Breast epithelium (tissue), 4 donors: ENCODE measurements around the gene TNRC18. TPM values are rescaled to one million over a fixed set of nuclear protein-coding genes. Genes with fewer than 3 reads are reported as not detected.

Experiments
- DNase-seq, 2 donors: peaks; one replicate each; pipeline ENCODE4 v3.0.0-alpha.2; 2019; ENCODE audit warnings: low spot score in 2 of 2
- H3K27ac ChIP-seq, 2 donors: fragments of 200-600 bp; sonication (generic) in 1 of 2; one replicate each; pipeline ENCODE4 v1.5.1; 2016 to 2019; ENCODE audit warnings: mild to moderate bottlenecking in 1 of 2
- H3K27me3 ChIP-seq, 2 donors: fragments of 200-600 bp; sonication (generic) in 1 of 2; one replicate each; pipeline versions ENCODE4 v1.5.1 to v1.6.0; 2017 to 2019; ENCODE audit warnings: control low read depth in 1 of 2, mild to moderate bottlenecking in 1 of 2
- H3K36me3 ChIP-seq: fragments of 200-600 bp; one replicate; pipeline ENCODE4 v1.5.1; 2019
- H3K4me1 ChIP-seq, 2 donors: fragments of 200-600 bp; sonication (generic); one replicate each; pipeline ENCODE4 v1.5.1; 2016 to 2019; ENCODE audit warnings: control low read depth in 1 of 2
- H3K4me3 ChIP-seq, 3 donors: fragments of 200-600 bp; sonication (generic); 1 replicate in 2 of 3; 2 replicates in 1 of 3; pipeline ENCODE4 v1.5.1; 2016 to 2019; ENCODE audit warnings: mild to moderate bottlenecking in 3 of 3, moderate library complexity in 2 of 3
- H3K9me3 ChIP-seq, 2 donors: fragments of 200-600 bp; sonication (generic) in 1 of 2; one replicate each; pipeline ENCODE4 v1.5.1; 2016 to 2019; ENCODE audit warnings: control low read depth in 1 of 2
- CTCF ChIP-seq, 3 donors: fragments of 450-650 bp; IDR thresholded peaks; one replicate each; pipeline ENCODE4 v1.5.1; 2016 to 2017; ENCODE audit warnings: antibody characterized with exemption in 3 of 3, mild to moderate bottlenecking in 3 of 3, moderate library complexity in 3 of 3
- POLR2A ChIP-seq: fragments of 450-650 bp; IDR thresholded peaks from one replicate; pipeline ENCODE4 v1.6.1; 2016; ENCODE audit warnings: antibody characterized with exemption, mild to moderate bottlenecking, moderate library complexity
- POLR2AphosphoS5 ChIP-seq, 3 donors: sonication (generic); formaldehyde crosslinking; IDR thresholded peaks; one replicate each; pipeline ENCODE4 v1.6.1; 2017; ENCODE audit warnings: antibody characterized with exemption in 3 of 3
- intact Hi-C: fragments of 100-400 bp; cut with DNase I; formaldehyde crosslinking; loops from one replicate; pipeline ENCODE4 v1.15.1; 2023; ENCODE audit warnings: low total_unique reads
- total RNA-seq, 3 donors: library from RNA; depleted of rRNA; stranded (reverse); fragments of >200 nt; gene quantifications; one replicate each; pipeline ENCODE4 v1.1.0, GENCODE V29; 2016

Gene TNRC18
- total RNA-seq, 3 donors from 2014 or later, result 32.2 to 72.4 (median 36.9) TPM

- intact Hi-C loops, result no loop called here
- no peak overlapping the region for H3K27ac ChIP-seq
Observed at GRCh38 chr7:5431560-5432015, 8.0 kb upstream of the TNRC18 start.

GRCh38 chr7:5430612-5430947 lies 6.9 kb upstream of the TNRC18 start:
- peaks cover 0 to 5% of the 10 kb centered on the region in 2 donors for H3K9me3 ChIP-seq
- H3K27me3 ChIP-seq, result no peaks in the 10 kb centered on the region
- H3K36me3 ChIP-seq, result no peaks in the 10 kb centered on the region
- peak overlapping the region; percentile 99 for H3K27ac ChIP-seq
- DNase-seq, result no peak
- H3K4me1 ChIP-seq, result peaks cover 0 to 7% of the 10 kb centered on the region in 2 donors
- no peak for TF ChIP-seq POLR2AphosphoS5 (IDR thresholded peaks at IDR 0.05)
- no peak for TF ChIP-seq CTCF (IDR thresholded peaks at IDR 0.05)
- no peak for TF ChIP-seq POLR2A
- intact Hi-C loops, result no loop called here
- peak overlapping the region in 2 of 3 donors; percentile 95 to 98 for H3K4me3 ChIP-seq

More at GRCh38 chr7:5431560-5432015, 8.0 kb upstream of the TNRC18 start:
- TF ChIP-seq POLR2A (no peak), POLR2AphosphoS5 (IDR thresholded peaks at IDR 0.05) (no peak), CTCF (IDR thresholded peaks at IDR 0.05) (no peak)
- Histone ChIP-seq H3K9me3 (peaks cover 0 to 5% of the 10 kb centered on the region in 2 donors), H3K27me3 (no peaks in the 10 kb centered on the region), H3K4me1 (peaks cover 0 to 7% of the 10 kb centered on the region in 2 donors), H3K4me3 (no peak overlapping the region), H3K36me3 (no peaks in the 10 kb centered on the region)
- DNase-seq, result no peak

GRCh38 chr7:5429857-5430611 lies 6.4 kb upstream of the TNRC18 start:
- TF ChIP-seq POLR2AphosphoS5 (IDR thresholded peaks at IDR 0.05) (no peak), POLR2A (no peak), CTCF (IDR thresholded peaks at IDR 0.05) (no peak)
- Histone ChIP-seq H3K27ac (peak overlapping the region; percentile 99), H3K36me3 (no peaks in the 10 kb centered on the region), H3K4me1 (peaks cover 0 to 7% of the 10 kb centered on the region in 2 donors), H3K27me3 (no peaks in the 10 kb centered on the region), H3K4me3 (peak overlapping the region; percentile 93 to 98 (median 95)), H3K9me3 (peaks cover 0 to 5% of the 10 kb centered on the region in 2 donors)
- intact Hi-C loops, result no loop called here
- peak in 1 of 2 donors; percentile 83 for DNase-seq

- intact Hi-C loops, result no loop called here
- H3K27ac ChIP-seq, result peak overlapping the region; percentile 99
- peak; percentile 69 to 80 for DNase-seq
Observed at GRCh38 chr7:5429253-5429856, 5.7 kb upstream of the TNRC18 start.

More at GRCh38 chr7:5429253-5429856, 5.7 kb upstream of the TNRC18 start:
- H3K4me3 ChIP-seq, result peak overlapping the region; percentile 93 to 98 (median 95)
- peaks cover 0 to 5% of the 10 kb centered on the region in 2 donors for H3K9me3 ChIP-seq
- H3K27me3 ChIP-seq, result no peaks in the 10 kb centered on the region
- no peaks in the 10 kb centered on the region for H3K36me3 ChIP-seq
- peaks cover 0 to 7% of the 10 kb centered on the region in 2 donors for H3K4me1 ChIP-seq
- TF ChIP-seq POLR2AphosphoS5 (IDR thresholded peaks at IDR 0.05), result no peak
- TF ChIP-seq POLR2A, result no peak
- no peak for TF ChIP-seq CTCF (IDR thresholded peaks at IDR 0.05)
